ENCODE measurements around the gene COX20.

DNA sequence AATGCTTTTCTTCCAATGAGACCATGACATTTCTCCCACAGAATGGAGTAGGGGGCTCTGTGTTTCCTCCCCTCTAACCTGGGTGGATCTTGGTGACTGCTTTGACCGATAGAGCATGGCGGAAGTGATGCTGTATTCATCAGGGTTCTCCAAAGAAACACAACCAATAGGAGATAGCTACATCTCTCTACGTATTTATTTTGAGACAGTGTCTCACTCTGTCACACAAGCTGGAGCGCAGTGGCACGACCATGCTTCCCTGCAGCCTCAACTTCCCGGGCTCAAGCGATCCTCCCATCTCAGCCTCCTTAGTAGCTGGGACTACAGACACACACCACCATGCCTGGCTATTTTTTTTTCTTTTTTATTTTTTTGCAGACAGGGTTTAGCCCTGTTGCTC is 58.4 kb downstream of the COX20 start:
- TF ChIP-seq, protein P1, sequence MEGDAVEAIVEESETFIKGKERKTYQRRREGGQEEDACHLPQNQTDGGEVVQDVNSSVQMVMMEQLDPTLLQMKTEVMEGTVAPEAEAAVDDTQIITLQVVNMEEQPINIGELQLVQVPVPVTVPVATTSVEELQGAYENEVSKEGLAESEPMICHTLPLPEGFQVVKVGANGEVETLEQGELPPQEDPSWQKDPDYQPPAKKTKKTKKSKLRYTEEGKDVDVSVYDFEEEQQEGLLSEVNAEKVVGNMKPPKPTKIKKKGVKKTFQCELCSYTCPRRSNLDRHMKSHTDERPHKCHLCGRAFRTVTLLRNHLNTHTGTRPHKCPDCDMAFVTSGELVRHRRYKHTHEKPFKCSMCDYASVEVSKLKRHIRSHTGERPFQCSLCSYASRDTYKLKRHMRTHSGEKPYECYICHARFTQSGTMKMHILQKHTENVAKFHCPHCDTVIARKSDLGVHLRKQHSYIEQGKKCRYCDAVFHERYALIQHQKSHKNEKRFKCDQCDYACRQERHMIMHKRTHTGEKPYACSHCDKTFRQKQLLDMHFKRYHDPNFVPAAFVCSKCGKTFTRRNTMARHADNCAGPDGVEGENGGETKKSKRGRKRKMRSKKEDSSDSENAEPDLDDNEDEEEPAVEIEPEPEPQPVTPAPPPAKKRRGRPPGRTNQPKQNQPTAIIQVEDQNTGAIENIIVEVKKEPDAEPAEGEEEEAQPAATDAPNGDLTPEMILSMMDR (IDR thresholded peaks at IDR 0.05) = no peak
- TF ChIP-seq POLR2AphosphoS5 (IDR thresholded peaks at IDR 0.05; ENCODE audit: low read depth, low read length) (no peak), SIN3A (IDR thresholded peaks at IDR 0.05; ENCODE audit: borderline replicate concordance, insufficient read depth, low read depth, low read length) (no peak), TCF7L2 (IDR thresholded peaks at IDR 0.05; ENCODE audit: low read depth, low read length) (no peak)
- TF ChIP-seq, protein P2, sequence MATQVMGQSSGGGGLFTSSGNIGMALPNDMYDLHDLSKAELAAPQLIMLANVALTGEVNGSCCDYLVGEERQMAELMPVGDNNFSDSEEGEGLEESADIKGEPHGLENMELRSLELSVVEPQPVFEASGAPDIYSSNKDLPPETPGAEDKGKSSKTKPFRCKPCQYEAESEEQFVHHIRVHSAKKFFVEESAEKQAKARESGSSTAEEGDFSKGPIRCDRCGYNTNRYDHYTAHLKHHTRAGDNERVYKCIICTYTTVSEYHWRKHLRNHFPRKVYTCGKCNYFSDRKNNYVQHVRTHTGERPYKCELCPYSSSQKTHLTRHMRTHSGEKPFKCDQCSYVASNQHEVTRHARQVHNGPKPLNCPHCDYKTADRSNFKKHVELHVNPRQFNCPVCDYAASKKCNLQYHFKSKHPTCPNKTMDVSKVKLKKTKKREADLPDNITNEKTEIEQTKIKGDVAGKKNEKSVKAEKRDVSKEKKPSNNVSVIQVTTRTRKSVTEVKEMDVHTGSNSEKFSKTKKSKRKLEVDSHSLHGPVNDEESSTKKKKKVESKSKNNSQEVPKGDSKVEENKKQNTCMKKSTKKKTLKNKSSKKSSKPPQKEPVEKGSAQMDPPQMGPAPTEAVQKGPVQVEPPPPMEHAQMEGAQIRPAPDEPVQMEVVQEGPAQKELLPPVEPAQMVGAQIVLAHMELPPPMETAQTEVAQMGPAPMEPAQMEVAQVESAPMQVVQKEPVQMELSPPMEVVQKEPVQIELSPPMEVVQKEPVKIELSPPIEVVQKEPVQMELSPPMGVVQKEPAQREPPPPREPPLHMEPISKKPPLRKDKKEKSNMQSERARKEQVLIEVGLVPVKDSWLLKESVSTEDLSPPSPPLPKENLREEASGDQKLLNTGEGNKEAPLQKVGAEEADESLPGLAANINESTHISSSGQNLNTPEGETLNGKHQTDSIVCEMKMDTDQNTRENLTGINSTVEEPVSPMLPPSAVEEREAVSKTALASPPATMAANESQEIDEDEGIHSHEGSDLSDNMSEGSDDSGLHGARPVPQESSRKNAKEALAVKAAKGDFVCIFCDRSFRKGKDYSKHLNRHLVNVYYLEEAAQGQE (IDR thresholded peaks at IDR 0.05; ENCODE audit: insufficient read depth in 1 of 2, low read depth in 2 of 2, low read length in 1 of 2) = no peak

Measured in Panc1 (cell line).